ENCODE results near the gene MRPL52.

DNA sequence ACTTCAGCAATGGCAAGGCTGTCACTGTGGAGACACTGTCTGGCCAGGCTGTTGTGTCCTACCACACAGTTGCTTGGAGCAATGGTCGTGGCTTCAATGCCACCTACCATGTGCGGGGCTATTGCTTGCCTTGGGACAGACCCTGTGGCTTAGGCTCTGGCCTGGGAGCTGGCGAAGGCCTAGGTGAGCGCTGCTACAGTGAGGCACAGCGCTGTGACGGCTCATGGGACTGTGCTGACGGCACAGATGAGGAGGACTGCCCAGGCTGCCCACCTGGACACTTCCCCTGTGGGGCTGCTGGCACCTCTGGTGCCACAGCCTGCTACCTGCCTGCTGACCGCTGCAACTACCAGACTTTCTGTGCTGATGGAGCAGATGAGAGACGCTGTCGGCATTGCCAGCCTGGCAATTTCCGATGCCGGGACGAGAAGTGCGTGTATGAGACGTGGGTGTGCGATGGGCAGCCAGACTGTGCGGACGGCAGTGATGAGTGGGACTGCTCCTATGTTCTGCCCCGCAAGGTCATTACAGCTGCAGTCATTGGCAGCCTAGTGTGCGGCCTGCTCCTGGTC, 46.1 kb downstream of the MRPL52 start:
- TF ChIP-seq CTCF (IDR thresholded peaks at IDR 0.05; ENCODE audit: low read depth, low read length) (no peak), POLR2A (IDR thresholded peaks at IDR 0.05; ENCODE audit: extremely low read depth, insufficient read length) (no peak)
